ENCODE results near the gene SLC27A2. TPM values are rescaled to one million over a fixed set of nuclear protein-coding genes. Genes with fewer than 3 reads are reported as not detected.

SLC27A2 gene
- 10 to 100 TPM in 1 of 4 donors, 1 to 10 TPM in 2, under 1 TPM in 1; 0.44 to 10.9 (median 1.7) TPM for total RNA-seq

GRCh38 chr15:50181969-50182218 is at the start of gene SLC27A2:
Gene SLC27A2, plus strand, starts transcription at chr15:50182196. Its CDS starts 232 bp downstream, at chr15:50182428.
- TF ChIP-seq CTCF (IDR thresholded peaks at IDR 0.05; ENCODE audit: low read depth) = no peak

GRCh38 chr15:50134524-50135024 is 47.4 kb upstream of the SLC27A2 start:
- no peak for TF ChIP-seq CTCF (IDR thresholded peaks at IDR 0.05; ENCODE audit: low read depth)

- TF ChIP-seq CTCF (IDR thresholded peaks at IDR 0.05; ENCODE audit: low read depth) = no peak
Observed at GRCh38 chr15:50135031-50135551, 46.9 kb upstream of the SLC27A2 start.

- TF ChIP-seq CTCF (IDR thresholded peaks at IDR 0.05; ENCODE audit: low read depth) = no peak
Observed at GRCh38 chr15:50137330-50137761, 44.6 kb upstream of the SLC27A2 start.

- no peak for TF ChIP-seq CTCF (IDR thresholded peaks at IDR 0.05; ENCODE audit: low read depth)
Observed at GRCh38 chr15:50137893-50138292, 44.1 kb upstream of the SLC27A2 start.

GRCh38 chr15:50138391-50138790 is 43.6 kb upstream of the SLC27A2 start:
- no peak for TF ChIP-seq CTCF (IDR thresholded peaks at IDR 0.05; ENCODE audit: low read depth)

- no peak for TF ChIP-seq CTCF (IDR thresholded peaks at IDR 0.05; ENCODE audit: low read depth)
Observed at GRCh38 chr15:50140098-50140497, 41.9 kb upstream of the SLC27A2 start.

All from subcutaneous adipose tissue (tissue), 4 donors.